IMR-90 (cell line): Measurements from ENCODE around the gene ACAP1.

Source experiments
- CEBPB ChIP-seq: IDR thresholded peaks from 2 replicates; pipeline ENCODE4 v1.6.1; 2012; ENCODE audit warnings: low read depth, low read length, improper control_type of control experiment
- ELK1 ChIP-seq: fragments of 150-350 bp; IDR thresholded peaks from 2 replicates; pipeline ENCODE4 v1.6.1; 2016; ENCODE audit warnings: low read depth, mild to moderate bottlenecking, low read length, moderate library complexity, borderline replicate concordance
- FOS ChIP-seq: fragments of 150-350 bp; IDR thresholded peaks from 2 replicates; pipeline ENCODE4 v1.6.1; 2016; ENCODE audit warnings: low read depth, low read length
- MXI1 ChIP-seq: IDR thresholded peaks from 2 replicates; pipeline ENCODE4 v1.6.1; 2012; ENCODE audit warnings: low read depth, mild to moderate bottlenecking, low read length, moderate library complexity, borderline replicate concordance
- NFE2L2 ChIP-seq: fragments of 150-350 bp; IDR thresholded peaks from 2 replicates; pipeline ENCODE4 v1.6.1; 2016; ENCODE audit warnings: low read depth, mild to moderate bottlenecking, low read length
- POLR2A ChIP-seq: IDR thresholded peaks from 2 replicates; pipeline ENCODE4 v1.6.1; 2012; ENCODE audit warnings: mild to moderate bottlenecking, low read depth, low read length
- RAD21 ChIP-seq: IDR thresholded peaks from 2 replicates; pipeline ENCODE4 v1.6.1; 2012; ENCODE audit warnings: low read length, improper control_type of control experiment
- SMC3 ChIP-seq: fragments of 150-350 bp; IDR thresholded peaks from 2 replicates; pipeline ENCODE4 v1.6.1; 2016; ENCODE audit warnings: low read depth, mild to moderate bottlenecking, antibody characterized with exemption, low read length, moderate library complexity
- USF2 ChIP-seq: fragments of 150-350 bp; IDR thresholded peaks from 2 replicates; pipeline ENCODE4 v1.6.1; 2017; ENCODE audit warnings: mild to moderate bottlenecking, antibody characterized with exemption, low read length, low read depth
- TF ChIP-seq, protein P1 (sequence below): conservative IDR thresholded peaks from 2 replicates; pipeline ENCODE4 v1.5.1; 2012; ENCODE audit warnings: mild to moderate bottlenecking, low read depth, low read length, improper control_type of control experiment

DNA sequence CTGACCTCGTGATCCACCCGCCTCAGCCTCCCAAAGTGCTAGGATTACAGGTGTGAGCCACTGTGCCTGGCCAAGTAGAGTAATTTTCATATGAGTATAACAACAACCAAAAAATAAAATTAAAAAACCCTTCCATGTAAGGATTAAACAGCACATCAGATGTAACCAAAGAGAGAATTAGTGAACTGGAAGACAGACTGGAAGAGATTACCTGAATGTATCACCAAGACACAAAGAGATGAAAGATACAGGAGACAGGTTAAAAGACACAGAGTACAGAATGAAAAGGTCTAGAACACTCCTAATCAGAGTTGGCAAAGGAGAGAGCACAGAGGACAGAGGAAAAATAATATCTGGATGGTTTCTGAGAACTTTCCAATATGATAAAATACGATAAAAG lies 42.8 kb downstream of the ACAP1 start:
- TF ChIP-seq, protein P1, sequence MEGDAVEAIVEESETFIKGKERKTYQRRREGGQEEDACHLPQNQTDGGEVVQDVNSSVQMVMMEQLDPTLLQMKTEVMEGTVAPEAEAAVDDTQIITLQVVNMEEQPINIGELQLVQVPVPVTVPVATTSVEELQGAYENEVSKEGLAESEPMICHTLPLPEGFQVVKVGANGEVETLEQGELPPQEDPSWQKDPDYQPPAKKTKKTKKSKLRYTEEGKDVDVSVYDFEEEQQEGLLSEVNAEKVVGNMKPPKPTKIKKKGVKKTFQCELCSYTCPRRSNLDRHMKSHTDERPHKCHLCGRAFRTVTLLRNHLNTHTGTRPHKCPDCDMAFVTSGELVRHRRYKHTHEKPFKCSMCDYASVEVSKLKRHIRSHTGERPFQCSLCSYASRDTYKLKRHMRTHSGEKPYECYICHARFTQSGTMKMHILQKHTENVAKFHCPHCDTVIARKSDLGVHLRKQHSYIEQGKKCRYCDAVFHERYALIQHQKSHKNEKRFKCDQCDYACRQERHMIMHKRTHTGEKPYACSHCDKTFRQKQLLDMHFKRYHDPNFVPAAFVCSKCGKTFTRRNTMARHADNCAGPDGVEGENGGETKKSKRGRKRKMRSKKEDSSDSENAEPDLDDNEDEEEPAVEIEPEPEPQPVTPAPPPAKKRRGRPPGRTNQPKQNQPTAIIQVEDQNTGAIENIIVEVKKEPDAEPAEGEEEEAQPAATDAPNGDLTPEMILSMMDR, result no peak
- TF ChIP-seq NFE2L2 (no peak), ELK1 (no peak), POLR2A (no peak), USF2 (no peak), RAD21 (no peak), SMC3 (no peak), MXI1 (no peak), CEBPB (no peak), FOS (no peak)
